GM18499 (cell line): ENCODE measurements around the gene CABP1.
"Not testable (repeated sequence)": the region's sequence is repeated elsewhere in the genome, so short reads cannot be mapped to it uniquely, and the experiment has no call there.

Source experiments
- ATAC-seq: cut with Tn5 transposase; IDR thresholded peaks from one replicate; pipeline ENCODE4 v1.9.1; 2021; ENCODE audit warnings: moderate number of reproducible peaks; ENCODE audit not compliant: insufficient read depth, unreplicated experiment

The CABP1 gene

DNA sequence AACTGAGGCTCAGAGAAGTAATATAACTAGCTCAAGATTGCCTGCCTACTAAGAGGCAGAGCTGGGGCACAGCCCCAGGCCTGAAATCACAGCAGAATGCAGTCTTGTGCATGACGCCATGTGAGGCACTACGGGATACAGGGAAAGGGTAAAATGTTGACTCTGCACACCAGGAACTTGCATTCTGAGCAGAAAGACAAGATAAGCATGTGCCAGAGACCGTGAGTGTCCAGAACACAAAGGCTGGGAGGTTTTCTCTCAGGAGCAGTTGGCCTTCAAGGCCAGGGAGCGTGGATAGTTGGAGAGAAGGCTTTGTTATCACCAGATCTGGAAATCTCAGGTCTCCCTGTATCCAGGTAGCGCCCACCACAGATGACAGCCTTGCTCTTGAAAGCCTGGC, 23.3 kb downstream of the CABP1 start:
- ATAC-seq: no peak

DNA sequence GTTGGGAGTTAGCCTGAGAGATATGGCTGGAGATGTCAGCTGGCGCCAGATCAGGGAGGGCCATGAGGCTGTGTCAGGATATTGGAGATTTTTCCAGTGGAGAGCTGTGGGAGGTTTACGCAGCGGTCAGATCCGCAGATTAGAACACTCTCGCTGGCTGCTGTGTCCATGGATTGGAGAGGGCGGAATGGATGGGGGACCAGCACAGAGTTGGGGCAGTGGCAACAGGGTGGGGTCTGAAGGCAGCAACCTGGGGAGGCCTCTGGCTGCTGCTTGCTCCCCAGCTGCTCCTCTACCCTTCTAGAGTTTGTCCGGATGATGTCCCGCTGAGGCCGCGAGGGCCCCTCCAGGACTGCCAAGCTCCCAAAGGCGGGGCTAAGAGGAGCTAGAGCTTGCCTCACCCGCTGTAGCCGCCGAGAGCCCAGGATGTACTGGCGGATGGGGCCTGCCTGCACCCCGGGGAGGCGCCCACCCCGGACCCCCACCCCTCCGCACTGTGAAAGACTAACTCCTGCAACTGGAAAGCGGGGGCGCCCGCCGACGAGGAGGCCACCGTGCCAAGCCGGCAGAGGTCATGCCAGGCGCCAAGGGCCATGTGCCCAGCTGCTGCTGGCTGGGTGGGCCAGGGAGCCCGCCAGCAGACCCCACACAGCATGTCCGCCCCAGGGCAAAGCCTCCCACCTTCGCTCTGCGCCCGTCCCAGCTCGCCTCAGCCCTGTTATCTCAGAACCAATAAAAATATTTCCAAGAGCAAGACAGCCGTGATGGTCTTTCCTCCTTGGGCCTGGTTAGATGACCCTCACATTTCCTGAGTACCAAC, 26.4 kb downstream of the CABP1 start:
- ATAC-seq: no peak

DNA sequence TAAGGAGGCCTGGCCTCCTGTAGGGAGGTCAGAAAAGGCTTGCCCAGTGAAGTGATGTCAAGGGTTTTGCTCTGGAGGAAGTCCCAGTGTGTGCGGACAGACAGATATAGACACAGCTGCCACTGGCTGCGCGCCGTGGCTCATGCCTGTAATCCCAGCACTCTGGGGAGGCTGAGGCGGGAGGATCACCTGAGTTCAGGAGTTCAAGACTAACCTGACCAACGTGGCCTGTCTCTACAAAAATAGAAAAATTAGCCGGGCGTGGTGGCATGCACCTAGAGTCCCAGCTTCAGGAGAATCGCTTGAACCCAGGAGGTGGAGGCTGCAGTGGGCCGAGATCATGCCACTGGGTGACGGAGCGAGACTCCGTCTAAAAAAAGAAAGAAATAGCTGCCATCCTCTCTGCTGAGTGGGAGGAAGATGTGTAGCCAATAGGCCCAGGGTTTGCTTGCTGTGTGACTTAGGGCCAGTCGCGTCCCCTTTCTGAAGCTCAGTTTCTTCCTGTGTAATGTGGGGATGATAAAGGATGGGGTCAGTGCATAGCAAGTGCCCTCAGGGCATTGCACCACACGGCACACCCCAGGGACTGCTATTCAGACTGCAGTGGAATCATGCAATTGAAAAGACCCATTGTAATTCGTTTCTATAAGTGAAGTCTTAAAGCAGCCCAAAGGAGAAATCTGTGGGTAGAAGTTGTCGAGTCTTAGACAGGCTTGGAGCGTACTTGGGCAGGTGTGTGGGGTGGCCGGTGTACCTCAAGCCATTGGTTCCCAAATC, 27.9 kb downstream of the CABP1 start:
- ATAC-seq: no peak

DNA sequence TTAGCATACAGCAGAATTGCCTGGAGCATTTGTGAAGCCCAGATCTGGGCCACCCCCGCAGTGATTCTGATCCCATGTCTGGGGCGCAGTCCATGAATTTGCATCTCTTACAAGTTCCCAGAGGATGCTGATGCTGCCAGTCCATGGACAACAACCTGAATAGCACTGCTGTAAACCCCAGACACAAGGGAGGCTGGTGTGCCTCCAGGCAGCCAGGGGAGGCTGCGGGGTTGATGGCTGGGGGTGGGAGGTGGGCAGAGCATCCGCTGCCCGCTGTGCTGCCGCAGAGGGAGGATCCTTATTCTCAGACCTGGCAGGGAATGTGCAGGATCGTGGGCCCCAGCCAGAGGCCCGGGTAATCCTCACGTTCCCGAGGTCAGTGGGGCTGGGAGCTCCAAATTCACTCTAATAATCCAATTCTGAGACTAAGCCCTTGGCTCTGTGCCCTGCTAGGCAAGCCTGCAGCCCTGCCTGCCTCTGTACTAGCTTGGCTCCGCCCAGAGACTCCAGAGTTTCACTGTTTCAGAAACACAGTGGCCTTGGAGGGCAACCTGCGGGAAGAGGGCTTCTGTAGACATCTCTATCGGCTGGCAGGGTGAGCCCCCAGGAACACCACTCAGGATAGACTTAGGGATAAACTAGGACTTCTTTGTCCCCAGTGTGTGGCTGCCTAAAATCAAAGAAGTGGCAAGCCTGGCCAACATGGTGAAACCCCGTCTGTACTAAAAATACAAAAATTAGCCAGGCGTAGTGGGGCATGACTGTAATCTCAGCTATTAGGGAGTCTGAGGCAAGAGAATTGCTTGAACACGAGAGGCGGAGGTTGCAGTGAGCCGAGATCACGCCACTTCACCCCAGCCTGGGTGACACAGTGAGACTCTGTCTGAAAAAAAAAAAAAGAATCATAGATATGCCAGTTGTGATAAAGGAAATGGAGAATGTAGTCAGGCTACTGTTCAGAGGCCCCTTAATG, 28.7 kb downstream of the CABP1 start:
- ATAC-seq: peak; percentile 53

DNA sequence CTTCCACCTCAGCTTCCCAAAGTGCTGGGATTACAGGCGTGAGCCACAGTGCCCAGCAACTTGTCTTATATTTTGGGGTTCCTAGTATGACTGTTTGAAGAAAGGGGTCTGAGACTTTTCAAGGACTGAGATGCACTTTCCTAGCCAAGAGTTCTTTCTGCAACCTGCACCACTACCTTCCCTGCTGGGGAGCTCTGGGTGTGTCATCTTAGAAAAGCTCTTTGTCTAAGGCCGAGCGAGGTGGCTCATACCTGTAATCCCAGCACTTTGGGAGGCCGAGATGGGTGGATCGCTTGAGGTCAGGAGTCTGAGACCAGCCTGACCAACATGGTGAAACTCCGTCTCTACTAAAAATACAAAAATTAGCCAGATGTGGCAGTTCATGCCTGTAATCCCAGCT, 29.8 kb downstream of the CABP1 start:
- ATAC-seq: not testable (repeated sequence)

DNA sequence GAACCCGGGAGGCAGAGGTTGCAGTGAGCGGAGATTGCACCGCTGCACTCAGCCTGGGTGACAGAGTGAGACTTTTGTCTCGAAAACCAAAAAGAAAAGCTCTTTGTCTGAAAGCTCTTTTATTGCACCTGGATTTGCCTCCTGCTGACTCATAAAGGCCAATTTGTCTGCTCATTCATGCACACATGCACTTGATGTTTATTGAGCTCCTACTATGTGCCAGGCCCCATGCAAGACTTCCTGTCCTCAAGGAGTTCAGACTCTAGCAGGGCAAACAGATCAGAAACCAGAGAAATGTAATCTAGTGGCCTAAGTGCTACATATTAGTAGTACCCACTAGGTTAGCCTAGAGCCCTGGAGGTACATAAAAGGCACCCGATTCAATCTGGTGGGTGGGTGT, 30.2 kb downstream of the CABP1 start:
- ATAC-seq: no peak

DNA sequence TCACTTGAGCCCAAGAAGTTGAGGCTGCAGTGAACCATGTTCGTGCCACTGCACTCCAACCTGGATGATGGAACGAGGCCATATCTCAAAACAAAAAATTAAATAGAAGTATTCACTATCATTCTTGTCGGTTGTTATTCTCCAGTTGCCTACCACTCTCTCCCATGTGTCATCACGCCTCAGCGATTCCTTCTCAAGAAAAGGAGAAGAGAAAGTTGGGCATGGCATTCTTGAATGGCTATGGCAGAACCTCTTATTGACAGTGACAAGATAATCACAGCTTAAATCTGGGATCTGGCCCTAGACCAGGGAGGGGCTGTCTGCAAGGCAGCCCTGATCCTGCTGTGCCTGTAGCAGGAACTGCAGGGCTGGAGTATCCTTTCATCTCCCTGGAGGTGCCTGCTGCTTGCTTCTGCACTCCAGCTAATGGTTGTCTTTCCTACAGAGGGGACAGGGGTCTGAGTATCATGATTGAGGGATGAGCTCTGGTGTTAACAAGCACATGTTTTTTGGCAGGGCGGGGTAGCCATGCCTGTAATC, 33.7 kb downstream of the CABP1 start:
- no peak for ATAC-seq

DNA sequence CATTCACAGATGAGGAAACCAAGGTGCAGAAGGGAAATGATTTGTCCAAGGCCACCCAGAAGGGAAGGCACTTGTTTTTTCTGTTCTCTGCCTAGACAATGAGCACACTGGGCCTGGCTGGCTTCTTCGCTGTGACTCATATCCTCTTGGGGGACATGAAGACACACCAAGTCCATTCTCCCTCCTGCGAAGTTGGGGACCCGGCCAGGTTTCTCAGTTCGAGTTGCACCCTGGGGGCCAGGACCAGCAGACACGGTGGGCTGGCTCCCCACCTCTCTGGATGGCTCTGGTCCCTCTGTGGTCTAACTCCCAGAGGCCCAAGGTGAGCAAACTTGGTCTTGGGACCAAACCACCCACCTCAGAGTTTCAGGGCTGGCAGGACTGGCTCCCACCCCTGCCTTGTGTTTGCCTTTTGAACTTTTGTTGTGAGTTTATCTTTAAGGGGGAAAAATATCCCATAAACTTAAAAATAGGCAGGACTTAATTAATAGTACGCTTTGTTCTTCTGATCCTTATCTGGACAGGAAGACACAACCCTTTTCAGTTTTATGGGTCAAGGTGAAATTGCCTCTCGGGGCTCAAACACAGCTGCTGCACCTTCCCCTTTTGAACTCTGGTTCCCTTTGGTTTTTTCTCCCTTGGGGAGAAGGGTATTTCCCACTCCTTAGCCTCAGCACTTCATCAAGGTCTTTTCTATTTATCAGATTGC, 37.5 kb downstream of the CABP1 start:
- no peak for ATAC-seq

DNA sequence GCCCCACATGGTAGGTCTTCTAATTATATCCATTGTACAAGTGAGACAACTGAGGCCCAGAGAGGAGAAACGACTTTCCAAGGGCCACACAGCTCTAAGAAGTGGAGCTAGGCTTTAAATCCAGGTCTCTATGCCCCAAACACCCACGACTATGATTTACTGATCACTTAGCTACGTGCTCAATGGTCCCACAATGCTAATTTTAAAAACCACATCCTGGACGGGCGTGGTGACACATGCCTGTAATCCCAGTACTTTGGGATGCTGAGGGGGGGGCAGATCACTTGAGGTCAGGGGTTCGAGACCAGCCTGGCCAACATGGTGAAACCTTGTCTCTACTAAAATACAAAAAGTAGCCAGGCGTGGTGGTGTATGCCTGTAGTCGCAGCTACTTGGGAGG, 38.1 kb downstream of the CABP1 start:
- no peak for ATAC-seq

DNA sequence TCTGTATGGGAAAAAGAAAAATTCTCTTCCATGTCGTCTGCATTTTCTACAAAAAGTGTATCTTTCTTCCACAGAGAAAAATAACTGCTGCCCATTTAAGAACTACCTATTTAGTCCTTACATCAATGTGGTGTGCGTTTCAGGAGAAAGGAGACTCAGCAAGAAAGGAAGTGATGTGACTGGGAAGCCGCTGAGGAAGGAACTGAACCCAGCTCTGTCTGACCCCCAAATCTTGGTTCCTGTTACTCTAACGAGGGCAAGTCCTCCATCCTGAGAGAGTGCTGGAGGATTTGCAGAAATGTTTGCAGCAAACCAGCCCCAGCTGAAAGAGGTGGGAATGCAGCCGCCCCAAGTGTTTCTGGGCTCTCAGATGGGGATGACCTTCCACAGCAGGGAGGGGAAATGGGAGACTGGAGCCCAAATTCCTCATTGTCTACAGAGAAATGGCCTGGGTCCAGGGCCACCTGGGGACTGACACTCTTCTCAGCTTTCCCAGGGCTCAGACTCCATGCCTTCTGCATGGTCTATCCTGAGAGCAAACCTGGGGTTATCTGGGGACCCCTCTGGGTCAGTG, 39.8 kb downstream of the CABP1 start:
- no peak for ATAC-seq

DNA sequence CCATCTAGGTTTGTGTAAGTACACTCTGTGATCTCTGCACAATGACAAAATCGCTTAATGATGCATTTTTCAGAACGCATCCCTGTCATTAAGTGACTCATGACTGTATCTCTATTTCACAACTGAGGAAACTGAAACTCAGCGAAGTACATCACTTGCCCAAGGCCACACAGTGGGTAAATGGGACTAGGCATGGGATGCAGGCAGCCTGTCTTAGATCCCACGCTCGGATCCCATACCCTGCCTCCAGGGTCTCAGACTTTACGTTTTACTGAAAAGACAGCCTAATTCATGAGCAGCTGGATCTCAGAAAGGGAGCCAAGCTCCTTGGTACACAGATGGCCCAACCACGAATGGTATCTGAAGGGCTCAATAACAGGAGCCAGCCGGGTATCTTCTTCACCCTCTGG, 44.1 kb downstream of the CABP1 start:
- ATAC-seq: no peak

DNA sequence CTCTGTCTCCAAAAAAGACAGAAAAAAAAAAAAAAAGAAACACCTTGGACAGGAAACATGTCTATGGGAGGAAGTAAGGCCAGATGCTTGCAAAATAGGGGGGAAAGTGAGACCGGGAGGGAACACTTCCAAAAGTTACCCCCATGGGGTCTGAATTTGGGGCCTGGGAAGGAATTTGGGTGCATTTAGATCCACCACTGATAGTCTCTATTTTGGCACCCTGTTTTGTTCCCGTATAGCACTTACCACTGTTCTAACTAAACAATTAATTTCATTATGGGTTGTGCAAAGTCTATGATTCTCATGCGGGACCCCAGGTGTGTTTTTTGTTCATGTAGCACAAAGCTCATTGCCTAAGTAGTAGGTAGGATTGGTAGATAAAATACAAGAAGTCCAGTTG, 45.1 kb downstream of the CABP1 start:
- ATAC-seq: no peak

DNA sequence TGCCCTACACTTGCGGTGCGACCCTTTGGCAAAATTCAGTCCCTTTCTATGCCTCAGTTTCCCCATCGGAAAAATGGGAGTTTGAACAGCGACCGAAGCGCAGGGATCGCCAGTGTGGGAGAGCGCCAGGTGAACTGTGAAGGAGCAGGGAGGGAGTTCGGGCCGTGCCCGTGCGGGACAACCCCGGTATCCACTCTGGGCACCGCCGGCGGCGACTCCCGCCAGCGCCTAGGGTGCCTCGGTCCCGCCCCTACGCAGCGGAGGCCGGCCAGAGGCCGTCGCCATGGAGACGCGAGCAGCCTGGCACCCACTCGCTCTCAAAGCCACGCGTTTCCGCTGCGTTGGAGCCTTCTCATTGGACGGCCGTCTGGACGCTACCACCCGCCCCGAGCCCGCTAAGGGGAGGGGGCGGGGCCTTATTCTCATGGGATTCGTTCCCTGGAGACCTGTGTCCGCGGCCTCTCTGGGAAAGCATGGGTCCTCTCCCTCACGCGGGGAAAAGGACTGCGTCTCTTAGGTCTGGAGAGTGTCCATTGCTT, 45.8 kb downstream of the CABP1 start:
- peak; percentile 56 for ATAC-seq

DNA sequence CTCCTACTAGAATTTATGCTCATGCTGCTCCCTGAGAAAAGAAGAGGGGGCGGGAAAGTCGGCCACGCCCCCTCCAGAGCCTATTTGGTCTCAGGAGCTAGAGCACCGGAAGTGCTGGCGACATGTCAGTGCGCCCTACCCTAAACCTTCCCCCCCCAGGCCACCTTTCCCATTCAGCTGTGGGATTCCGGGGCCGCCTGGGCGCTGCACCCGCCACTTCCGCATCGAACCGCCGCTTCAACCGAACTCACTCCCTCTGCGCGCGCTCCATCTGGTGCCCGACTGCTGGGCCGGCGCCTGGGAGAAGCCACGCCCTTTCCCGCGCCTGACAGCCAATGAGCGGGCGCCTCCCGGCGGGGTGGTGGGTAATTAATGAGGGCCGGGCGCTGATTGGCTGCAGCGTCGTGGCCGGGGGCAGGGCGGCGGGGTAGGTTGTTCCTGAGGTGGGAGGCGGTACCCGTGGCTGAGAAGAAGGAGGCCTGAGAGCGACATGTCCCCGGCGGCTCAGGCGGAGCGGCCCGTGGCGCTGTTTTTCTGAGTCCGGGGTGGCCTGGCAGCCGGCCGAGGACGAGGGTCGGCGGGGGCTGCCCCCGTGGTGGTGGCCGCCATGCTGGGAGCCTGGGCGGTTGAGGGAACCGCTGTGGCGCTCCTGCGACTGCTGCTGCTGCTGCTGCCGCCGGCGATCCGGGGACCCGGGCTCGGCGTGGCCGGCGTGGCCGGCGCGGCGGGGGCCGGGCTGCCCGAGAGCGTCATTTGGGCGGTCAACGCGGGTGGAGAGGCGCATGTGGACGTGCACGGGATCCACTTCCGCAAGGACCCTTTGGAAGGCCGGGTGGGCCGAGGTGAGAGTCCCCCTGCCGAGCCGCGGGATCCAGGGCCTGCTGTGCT, 46.5 kb downstream of the CABP1 start, which contains the start of gene MLEC:
TSS of gene MLEC (plus strand) at position 460 of the 888 bp plus-strand sequence. CDS start at position 608, 148 bp downstream.
- ATAC-seq: peak; percentile 35

DNA sequence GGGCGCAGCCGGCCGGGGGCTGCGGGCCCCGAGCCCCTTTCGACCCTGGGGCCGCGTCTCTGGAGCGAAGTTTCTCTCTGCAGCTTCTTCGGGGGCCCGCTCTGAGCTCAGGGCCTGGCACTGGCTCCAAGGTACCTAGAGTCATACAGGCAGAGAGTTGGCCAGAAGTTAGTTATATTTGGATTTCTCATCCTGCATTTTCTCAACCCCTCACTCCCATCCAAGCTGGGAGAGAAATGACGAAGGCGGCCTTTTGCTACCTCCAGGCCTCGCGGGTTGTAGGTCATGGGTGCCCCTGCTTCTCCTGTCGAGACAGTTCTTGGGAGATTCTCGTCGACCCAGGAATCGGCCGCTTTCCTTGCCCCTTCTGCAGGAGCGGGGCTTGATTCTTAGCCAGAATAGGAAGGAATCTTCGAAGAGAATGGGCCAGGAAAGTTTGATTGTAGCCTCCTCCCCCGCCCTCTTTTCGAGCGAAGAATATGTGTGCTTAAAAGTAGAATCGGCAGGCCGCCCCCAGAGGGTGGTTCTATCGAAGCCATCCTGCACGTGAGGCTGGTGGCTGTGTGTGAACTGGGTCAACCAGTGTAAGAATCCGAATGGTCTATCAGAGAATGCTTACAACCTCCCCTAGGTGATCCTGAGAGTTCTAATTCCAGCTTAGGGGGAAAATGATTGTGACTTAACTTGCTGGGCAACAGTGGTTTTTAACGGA, 47.3 kb downstream of the CABP1 start:
- no peak for ATAC-seq

DNA sequence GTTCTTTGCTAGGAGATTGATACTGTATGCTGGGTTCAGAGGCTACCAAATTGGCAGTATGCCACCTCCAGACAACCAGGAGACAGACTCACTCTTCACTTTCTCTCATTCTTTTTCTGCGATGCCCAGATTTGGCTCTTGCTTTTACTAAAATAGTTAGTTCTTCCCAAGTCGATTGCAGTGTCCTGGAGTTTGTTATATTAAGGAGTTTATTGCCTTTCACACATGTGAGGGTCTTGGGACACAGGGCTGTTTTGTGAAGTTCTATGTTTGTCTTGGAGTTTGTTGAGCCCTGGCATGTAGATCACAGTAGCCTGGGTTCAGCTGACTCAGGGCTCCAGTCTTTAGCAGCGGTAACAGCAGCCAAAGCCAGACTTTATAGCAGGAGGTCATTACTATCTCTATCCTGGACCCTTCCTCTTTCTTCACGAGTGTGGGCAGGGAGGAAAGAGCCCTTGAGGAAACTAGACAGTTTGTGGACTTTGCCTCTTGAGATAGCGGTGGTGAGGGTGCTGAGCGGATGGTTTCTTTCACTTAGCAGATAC, 48.2 kb downstream of the CABP1 start:
- no peak for ATAC-seq
